Measurements from ENCODE around the gene RASSF4. TPM values are rescaled to one million over a fixed set of nuclear protein-coding genes. Genes with fewer than 3 reads are reported as not detected.
A peak's percentile ranks its signal among the peaks of the same experiment; 100 is the strongest.

The RASSF4 gene
- total and polyA plus RNA-seq, 3 donors from 2014 or later: 28.2 to 68.1 (median 53.1) TPM

DNA sequence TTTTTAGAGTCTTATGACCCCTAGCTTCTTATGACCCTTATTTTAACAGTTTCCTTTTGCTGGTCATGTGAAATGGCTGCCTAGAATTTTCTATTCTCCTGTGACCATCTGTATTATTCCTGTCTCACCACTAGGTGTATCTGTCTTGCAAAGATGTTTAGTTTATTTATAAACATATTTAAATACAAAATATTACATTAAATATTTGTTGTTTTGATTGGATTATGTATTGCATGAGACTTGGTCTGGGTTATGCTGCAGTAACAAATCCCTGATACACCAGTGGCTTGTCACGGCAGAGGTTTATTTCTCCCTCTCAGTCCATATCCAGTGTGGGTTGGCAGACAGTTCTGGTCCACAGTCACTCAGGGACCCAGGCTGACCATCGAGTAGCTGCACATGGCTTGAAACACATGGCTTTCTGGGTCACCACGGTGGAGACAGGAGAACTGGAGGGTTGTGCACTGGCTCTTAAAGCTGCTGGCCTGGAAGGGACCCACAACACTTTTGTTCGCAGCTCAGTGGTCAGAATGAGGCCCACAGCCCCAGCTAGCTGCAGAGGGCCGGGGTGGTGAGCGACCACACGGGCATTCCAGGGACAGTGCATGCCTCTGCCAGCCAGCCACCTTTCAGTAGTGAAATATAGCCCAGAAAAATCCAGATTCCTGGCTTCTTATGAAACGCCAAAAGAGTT lies 7.4 kb downstream of the RASSF4 start:
- TF ChIP-seq POLR2A (IDR thresholded peaks at IDR 0.05) (no peak), CTCF (IDR thresholded peaks at IDR 0.05) (peak in 1 of 3 experiments; percentile 41)
- DNase-seq: no peak
- Histone ChIP-seq H3K27ac (peak overlapping the region in 1 of 2 donors; percentile 81), H3K4me1 (peaks cover 43% of the 10 kb centered on the region), H3K27me3 (no peaks in the 10 kb centered on the region), H3K4me3 (no peak overlapping the region), H3K36me3 (ENCODE audit: low read depth, missing control alignments) (no peaks in the 10 kb centered on the region), H3K9me3 (no peaks in the 10 kb centered on the region)
- 84 to 90% methylated on average over 8 of the region's 8 CpGs for WGBS, 2 donors
- intact Hi-C loops (cut with DNase I; ENCODE audit: low total_unique reads): no loop called here

DNA sequence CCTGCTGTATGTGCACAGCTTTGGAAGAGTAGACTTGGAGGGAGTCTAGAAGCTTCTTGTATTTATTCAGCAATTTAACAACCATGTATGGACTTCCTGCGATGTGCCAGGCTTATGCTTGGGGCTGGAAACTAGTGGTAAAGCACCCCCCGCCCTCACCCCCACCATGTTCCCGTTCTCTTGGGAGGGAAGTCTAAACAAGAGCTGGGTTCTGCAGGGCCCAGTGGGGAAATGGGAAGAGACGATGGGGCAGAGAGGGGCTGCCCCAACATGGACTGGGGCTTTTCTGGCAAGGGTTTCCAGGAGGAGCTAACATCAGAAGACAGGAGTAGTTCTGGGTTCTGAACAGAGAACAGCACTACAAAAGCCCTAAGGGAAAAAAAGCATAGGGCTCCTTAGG lies 8.0 kb downstream of the RASSF4 start:
- Histone ChIP-seq H3K4me1 (peaks cover 43% of the 10 kb centered on the region), H3K27ac (peak overlapping the region in 1 of 2 donors; percentile 81), H3K4me3 (no peak overlapping the region), H3K27me3 (no peaks in the 10 kb centered on the region), H3K9me3 (no peaks in the 10 kb centered on the region), H3K36me3 (ENCODE audit: low read depth, missing control alignments) (no peaks in the 10 kb centered on the region)
- intact Hi-C loops (cut with DNase I; ENCODE audit: low total_unique reads): no loop called here
- DNase-seq: peak; percentile 17
- 78 to 95% methylated on average over 4 of the region's 4 CpGs for WGBS, 2 donors
- no peak for TF ChIP-seq POLR2A (IDR thresholded peaks at IDR 0.05)
- TF ChIP-seq CTCF (IDR thresholded peaks at IDR 0.05): no peak

DNA sequence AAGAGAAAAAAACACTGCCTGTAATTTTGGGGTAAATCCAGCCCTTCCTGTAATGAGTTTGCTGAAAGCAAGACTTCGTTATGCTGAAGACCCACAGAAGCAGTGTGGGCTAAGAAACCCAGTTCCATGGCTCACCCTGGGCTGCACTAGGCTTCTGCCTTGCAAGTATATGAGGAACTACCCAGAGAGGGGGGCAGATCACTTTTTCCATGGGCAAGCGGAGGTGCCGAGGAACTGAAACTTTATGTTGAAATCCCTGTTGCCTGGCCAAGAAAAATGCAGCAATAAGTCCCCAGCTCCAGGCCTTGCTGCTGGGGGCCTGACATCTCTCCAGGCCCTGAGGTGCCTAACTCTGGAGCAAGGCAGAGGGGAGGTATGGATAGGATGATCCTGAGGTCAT lies 8.5 kb downstream of the RASSF4 start:
- Histone ChIP-seq H3K36me3 (ENCODE audit: low read depth, missing control alignments) (no peaks in the 10 kb centered on the region), H3K4me3 (no peak overlapping the region), H3K9me3 (no peaks in the 10 kb centered on the region), H3K4me1 (peaks cover 43% of the 10 kb centered on the region), H3K27me3 (no peaks in the 10 kb centered on the region), H3K27ac (peak overlapping the region in 1 of 2 donors; percentile 15)
- TF ChIP-seq CTCF (IDR thresholded peaks at IDR 0.05) (no peak), POLR2A (IDR thresholded peaks at IDR 0.05) (no peak)
- intact Hi-C loops (cut with DNase I; ENCODE audit: low total_unique reads): no loop called here
- 40 to 67% methylated on average over 3 of the region's 3 CpGs for WGBS, 2 donors
- peak; percentile 41 for DNase-seq

DNA sequence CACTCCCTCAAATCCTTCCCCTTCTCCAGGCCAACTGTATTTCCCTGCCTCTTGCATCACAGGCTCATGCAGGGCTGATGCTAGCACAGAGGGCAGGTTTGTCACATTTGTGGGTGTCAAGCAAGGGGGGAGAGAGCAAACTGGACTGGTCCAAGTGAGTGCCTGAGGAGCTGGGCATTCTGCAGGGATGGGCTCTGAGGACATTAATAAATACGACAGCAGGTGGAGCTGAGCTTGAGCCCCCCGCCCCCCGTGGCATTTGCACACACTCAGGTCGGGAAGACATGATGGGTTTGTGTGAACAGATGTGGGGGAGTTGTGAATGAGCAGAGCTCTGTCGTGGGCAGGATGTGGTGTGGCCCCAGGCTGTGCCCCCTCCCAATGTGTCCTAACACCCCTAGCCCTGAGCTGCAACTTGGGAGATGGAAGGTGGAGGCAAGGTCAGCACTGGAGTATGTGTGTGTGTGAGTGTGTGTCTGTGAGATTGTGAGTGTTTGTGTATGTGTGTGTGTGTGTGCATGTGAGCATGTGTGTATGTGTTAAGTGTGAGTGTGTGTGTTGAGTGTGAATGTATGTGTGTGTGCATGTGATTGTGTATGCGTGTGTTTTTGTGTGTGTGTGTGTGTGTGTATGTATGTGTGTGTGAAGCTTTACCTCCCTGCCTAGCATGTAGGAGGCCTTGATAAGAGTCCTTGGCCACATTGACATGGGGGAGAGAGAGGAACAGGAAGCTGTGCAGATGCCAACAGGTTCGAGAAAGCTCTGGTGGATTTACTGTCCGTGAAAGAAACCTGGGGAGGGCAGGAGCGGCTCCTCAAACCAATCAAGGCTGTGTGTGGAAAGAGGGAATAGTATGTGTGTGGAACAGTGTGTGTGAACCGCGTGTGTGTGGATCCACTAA lies 9.1 kb downstream of the RASSF4 start:
- H3K4me3 ChIP-seq: no peak overlapping the region
- H3K27ac ChIP-seq: no peak overlapping the region
- no peak for DNase-seq
- peaks cover 40% of the 10 kb centered on the region for H3K4me1 ChIP-seq
- no peak for TF ChIP-seq POLR2A (IDR thresholded peaks at IDR 0.05)
- TF ChIP-seq CTCF (IDR thresholded peaks at IDR 0.05): no peak
- no peaks in the 10 kb centered on the region for H3K27me3 ChIP-seq
- WGBS, 2 donors: 72 to 75% methylated on average over 11 of the region's 11 CpGs
- intact Hi-C loops (cut with DNase I; ENCODE audit: low total_unique reads): no loop called here
- no peaks in the 10 kb centered on the region for H3K36me3 ChIP-seq (ENCODE audit: low read depth, missing control alignments)
- no peaks in the 10 kb centered on the region for H3K9me3 ChIP-seq
